GM21515 (cell line): ENCODE results near the gene SHISAL1.

Source experiments
- ATAC-seq: cut with Tn5 transposase; IDR thresholded peaks from one replicate; pipeline ENCODE4 v1.9.1; 2021; ENCODE audit not compliant: unreplicated experiment

The SHISAL1 gene

DNA sequence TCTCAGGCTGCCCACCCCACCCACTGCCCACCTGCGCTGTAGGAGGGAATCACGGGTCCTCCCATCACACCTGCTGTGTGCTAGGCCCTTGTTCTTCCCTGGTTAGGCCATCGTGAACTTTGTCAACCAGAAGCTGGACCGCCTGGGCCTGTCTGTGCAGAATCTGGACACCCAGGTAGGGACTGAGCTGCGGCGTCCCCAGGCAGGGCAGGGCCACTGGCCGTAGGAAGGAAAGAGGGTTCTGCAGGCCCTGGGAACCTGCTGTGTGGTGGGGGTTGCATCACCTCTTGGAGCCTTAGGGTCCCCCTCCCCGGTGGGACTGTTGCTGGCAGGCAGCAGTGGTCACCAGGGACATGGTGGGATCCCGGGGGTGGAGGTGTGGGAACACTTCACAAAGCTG, 116.5 kb downstream of the SHISAL1 start:
- no peak for ATAC-seq

DNA sequence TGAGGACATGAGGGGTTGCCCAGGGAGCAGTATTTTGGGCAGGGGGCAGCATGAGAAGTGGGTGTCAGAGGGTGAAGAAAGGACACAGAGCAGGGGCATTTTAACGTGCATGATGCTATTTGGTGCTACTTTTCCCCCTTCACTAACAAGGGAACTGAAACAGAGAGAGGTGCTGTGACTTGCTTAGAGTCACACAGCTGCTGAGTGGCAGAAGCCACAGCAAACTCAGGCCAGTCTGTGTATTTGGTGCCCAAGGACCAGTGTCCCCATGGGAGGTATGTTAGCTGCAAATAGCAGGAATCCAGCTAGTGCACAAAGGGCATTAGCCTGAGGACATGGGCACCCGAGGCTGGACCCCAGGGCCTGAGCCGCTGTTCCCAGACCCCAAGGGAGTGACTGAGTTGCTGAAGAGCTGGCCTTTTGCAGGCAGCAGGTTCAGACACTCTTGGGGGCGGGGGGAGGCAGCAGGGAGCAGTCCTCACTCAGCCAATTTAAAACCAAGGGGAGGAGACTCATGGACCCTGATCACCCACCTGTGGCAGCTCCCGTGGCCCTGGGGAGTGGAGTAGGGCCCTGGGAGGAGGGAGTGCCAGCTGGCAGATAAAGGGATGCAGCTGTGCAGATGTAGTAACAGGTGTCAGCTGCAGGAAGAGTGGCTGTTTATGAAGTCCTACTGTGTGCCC, 117.4 kb downstream of the SHISAL1 start:
- ATAC-seq, result no peak

DNA sequence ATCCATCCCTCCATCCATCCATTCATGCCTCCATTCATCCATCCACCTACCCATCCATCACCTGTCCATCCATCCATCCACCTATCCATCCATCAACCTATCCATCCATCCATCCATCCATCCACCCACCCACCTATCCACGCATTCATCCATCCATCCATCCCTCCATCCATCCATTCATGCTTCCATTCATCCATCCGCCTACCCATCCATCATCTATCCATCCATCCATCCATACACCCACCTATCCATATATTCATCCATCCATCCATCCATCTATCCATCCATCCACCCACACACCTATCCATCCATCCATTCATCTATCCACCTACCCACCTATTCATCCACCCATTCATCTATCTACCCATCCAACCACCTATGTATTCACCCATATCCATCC, 118.2 kb downstream of the SHISAL1 start:
- ATAC-seq, result no peak
